Activated CD8-positive, alpha-beta memory T cell treated with anti-CD3 and anti-CD28 coated beads, Interleukin-2, amount 50 U/mL, for 1 hour (primary cell): ENCODE measurements around the gene LRP8.

Source experiments
- DNase-seq: peaks from one replicate; pipeline ENCODE4 v3.0.0-alpha.2; 2020; ENCODE audit errors: extremely low read depth

Gene LRP8

GRCh38 chr1:53262000-53262399 is 65.9 kb downstream of the LRP8 start:
- DNase-seq = no peak

GRCh38 chr1:53260631-53261247 is 67.1 kb downstream of the LRP8 start:
- no peak for DNase-seq

- DNase-seq = no peak
Observed at GRCh38 chr1:53259932-53260331, 67.9 kb downstream of the LRP8 start.

GRCh38 chr1:53258216-53258615 is 69.7 kb downstream of the LRP8 start:
- no peak for DNase-seq

- no peak for DNase-seq
Observed at GRCh38 chr1:53257454-53258081, 70.3 kb downstream of the LRP8 start.

- no peak for DNase-seq
Observed at GRCh38 chr1:53256511-53257453, 71.1 kb downstream of the LRP8 start.

- DNase-seq = no peak
Observed at GRCh38 chr1:53255031-53255430, 72.8 kb downstream of the LRP8 start.

- no peak for DNase-seq
Observed at GRCh38 chr1:53254011-53254640, 73.7 kb downstream of the LRP8 start.

- no peak for DNase-seq
Observed at GRCh38 chr1:53250325-53250724, 77.5 kb downstream of the LRP8 start.

GRCh38 chr1:53249706-53250105 is 78.2 kb downstream of the LRP8 start:
- DNase-seq = no peak

- DNase-seq = no peak
Observed at GRCh38 chr1:53246261-53247134, 81.4 kb downstream of the LRP8 start.

- no peak for DNase-seq
Observed at GRCh38 chr1:53244141-53244540, 83.7 kb downstream of the LRP8 start.

- no peak for DNase-seq
Observed at GRCh38 chr1:53242381-53242780, 85.5 kb downstream of the LRP8 start.

GRCh38 chr1:53241828-53242227 is 86.0 kb downstream of the LRP8 start:
- no peak for DNase-seq

GRCh38 chr1:53238197-53239155 is 89.4 kb downstream of the LRP8 start, which contains the start of gene MAGOH:
Gene MAGOH (minus strand): TSS chr1:53238518. CDS start chr1:53238448, 70 bp downstream.
- DNase-seq = peak; percentile 76

- DNase-seq = no peak
Observed at GRCh38 chr1:53237638-53238037, 90.2 kb downstream of the LRP8 start.

GRCh38 chr1:53220962-53221286 is 106.9 kb downstream of the LRP8 start:
- DNase-seq = no peak

- peak; percentile 74 for DNase-seq
Observed at GRCh38 chr1:53220171-53220961, 107.5 kb downstream of the LRP8 start, which contains the start of gene CZIB. Gene CZIB (minus strand): TSS chr1:53220634. CDS start chr1:53220575, 59 bp downstream.

GRCh38 chr1:53219711-53220110 is 108.2 kb downstream of the LRP8 start:
- no peak for DNase-seq
